VCaP (cell line): ENCODE data around the gene HES1.
"Not testable (repeated sequence)": the region's sequence is repeated elsewhere in the genome, so short reads cannot be mapped to it uniquely, and the experiment has no call there.

Experiments used
- H3K27ac ChIP-seq: fragments of 450-650 bp; 2 replicates; pipeline ENCODE4 v1.5.1; 2017
- TF ChIP-seq, protein P1 (sequence below): fragments of 450-650 bp; conservative IDR thresholded peaks from 2 replicates; pipeline ENCODE4 v1.5.1; 2017; ENCODE audit warnings: mild to moderate bottlenecking, moderate library complexity

Gene HES1, protein sequence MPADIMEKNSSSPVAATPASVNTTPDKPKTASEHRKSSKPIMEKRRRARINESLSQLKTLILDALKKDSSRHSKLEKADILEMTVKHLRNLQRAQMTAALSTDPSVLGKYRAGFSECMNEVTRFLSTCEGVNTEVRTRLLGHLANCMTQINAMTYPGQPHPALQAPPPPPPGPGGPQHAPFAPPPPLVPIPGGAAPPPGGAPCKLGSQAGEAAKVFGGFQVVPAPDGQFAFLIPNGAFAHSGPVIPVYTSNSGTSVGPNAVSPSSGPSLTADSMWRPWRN

DNA sequence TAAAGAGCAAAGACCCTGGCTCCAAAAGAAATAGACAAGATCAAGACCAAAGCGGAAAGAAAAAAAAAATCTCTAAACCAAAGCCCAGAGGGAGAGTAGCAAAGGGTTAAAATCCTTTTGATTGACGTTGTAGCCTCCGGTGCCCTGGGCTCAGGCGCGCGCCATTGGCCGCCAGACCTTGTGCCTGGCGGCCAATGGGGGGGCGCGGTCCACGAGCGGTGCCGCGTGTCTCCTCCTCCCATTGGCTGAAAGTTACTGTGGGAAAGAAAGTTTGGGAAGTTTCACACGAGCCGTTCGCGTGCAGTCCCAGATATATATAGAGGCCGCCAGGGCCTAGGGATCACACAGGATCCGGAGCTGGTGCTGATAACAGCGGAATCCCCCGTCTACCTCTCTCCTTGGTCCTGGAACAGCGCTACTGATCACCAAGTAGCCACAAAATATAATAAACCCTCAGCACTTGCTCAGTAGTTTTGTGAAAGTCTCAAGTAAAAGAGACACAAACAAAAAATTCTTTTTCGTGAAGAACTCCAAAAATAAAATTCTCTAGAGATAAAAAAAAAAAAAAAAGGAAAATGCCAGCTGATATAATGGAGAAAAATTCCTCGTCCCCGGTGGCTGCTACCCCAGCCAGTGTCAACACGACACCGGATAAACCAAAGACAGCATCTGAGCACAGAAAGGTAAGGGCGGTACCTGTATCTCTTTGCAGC, at the start of gene HES1:
Gene HES1 (plus strand): TSS at position 343 of the 713 bp plus-strand sequence. CDS start 233 bp downstream, at position 576.
- TF ChIP-seq, protein P1, sequence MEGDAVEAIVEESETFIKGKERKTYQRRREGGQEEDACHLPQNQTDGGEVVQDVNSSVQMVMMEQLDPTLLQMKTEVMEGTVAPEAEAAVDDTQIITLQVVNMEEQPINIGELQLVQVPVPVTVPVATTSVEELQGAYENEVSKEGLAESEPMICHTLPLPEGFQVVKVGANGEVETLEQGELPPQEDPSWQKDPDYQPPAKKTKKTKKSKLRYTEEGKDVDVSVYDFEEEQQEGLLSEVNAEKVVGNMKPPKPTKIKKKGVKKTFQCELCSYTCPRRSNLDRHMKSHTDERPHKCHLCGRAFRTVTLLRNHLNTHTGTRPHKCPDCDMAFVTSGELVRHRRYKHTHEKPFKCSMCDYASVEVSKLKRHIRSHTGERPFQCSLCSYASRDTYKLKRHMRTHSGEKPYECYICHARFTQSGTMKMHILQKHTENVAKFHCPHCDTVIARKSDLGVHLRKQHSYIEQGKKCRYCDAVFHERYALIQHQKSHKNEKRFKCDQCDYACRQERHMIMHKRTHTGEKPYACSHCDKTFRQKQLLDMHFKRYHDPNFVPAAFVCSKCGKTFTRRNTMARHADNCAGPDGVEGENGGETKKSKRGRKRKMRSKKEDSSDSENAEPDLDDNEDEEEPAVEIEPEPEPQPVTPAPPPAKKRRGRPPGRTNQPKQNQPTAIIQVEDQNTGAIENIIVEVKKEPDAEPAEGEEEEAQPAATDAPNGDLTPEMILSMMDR = no peak
- peak within 1 kb of the TSS; percentile 98 for H3K27ac ChIP-seq

DNA sequence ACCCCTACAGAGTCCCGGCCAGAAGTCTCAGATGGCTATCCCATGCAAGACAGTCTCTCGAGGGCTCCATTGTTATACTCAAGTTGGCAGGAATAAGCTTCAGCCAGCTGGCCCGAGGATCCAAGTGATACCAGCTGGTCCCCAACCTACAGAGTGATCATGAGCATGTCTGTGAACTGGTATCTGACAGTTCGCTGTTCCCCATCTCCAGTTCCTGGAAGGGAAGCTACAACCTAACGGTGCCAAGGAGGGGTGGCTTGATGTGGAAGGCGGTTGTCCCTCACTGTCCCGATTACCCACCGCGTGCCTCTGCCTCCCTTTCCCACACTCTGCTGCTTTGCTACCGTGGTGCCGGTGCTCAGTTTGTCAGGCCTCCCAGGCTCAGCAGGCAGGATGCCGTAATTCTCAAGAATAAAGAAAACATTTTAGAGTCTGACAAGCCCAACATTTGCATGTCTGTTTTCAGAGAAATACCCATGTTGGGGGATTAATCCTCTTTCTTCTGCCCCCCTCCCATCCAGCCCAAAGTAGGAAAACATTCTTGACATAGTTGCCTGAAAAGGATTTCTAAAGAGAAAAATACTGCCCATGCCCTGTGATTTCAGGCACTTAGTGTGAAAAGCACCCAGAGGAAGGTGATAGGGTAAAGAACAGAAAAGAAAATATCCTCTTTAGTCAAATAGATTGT, 49.4 kb upstream of the HES1 start:
- TF ChIP-seq, protein P1 = no peak

DNA sequence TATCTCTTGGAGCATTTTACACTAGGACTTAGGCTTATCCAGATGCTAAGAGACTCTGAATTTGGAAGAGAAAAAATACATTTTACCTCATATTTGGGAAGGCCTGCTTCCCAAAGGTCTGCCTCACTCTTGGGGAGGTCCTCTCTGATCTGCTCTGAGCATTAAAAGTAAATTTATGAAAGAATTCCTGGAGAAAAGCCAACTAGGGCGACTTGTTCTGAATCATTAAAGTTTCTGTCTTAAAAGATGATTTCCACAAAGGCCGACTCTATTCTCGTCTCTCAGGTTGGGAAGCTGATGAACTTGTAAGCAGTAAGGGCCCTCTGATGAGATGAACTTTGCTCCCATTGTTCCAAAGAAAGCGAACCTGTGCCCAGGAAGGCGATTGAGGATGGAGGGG, 48.7 kb upstream of the HES1 start:
- H3K27ac ChIP-seq = no peak overlapping the region
- TF ChIP-seq, protein P1 = no peak

More for the DNA sequence above, 49.4 kb upstream of the HES1 start:
- H3K27ac ChIP-seq = no peak overlapping the region

DNA sequence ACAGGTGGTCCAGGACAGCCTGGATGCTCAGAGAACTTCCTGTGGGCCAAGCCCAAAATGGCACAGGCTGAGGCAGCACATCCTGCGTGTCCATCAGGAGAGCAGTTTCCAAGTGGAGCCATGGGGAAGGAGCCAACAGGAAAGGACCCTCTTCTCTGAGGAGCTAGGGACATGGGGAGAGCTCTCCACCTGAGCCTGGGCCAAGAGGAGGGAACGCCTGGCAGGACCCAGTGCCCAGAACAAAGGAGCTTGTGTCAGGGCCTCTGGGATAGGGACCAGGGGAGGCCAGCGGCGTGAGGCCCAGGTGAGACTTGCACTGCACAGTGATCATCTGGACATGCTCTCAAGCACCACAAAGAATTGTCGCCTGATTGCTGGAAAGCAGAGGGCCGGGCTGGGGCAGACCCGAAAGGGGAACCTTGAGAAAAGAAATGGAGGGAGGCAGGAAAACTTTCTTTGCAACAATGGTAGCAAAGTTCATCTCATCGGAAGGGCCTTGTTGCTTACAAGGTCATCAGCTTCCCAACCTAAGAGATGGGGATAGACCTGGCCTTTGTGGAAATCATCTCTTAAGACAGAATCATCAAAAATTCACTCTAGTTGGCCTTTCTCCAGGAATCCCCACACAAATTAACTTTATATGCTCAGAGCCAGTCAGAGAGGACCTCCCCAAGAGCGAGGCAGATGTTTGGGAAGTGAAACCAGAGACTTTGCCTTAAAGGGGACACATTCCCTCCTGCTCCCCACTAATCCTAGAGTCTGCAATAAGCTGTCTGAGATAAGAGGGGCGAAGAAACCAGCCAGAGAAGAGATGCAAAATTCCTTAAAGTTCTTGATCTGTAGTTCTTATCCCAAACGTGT, 47.7 kb upstream of the HES1 start:
- no peak overlapping the region for H3K27ac ChIP-seq

DNA sequence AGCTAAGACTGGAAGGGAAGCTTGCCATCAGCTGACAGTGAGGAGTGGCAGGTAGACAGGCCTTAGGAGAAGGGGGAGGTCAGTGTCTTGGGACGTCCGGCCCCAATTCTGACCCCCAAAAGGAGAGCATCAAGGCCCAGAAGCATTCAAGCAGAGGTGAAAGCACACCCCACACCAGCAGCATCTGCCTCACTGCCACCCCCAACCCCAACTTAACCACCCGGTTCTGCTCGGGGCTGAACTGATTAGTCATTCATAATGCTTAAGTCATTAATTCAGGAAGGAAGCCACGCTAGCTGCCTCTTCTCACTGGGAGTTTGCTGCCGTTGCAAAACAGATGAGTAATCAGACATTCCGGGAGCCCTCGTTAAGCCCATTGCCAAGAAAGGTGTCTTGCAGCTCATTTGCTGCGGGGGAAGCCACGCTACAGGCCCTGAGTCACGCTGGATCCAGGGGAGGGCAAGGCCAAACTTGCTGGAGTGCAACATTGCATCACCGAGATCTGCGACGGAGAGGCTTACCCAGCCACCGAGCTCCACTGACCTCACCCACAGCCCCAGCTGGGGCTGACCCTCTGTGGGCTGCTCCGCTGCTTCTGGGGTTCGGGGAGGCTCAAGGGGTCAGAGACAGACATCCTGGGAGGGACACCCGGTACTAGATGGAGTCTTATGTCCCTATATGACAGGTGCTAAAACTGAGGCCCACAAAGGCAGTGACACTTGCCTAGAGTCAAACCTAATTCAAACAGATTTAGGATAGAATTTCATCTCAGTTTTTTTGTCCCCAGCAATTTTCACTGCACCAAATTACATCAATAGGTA, 46.4 kb upstream of the HES1 start:
- H3K27ac ChIP-seq = no peak overlapping the region
- TF ChIP-seq, protein P1 = no peak

More for the DNA sequence above, 47.7 kb upstream of the HES1 start:
- TF ChIP-seq, protein P1 = no peak

DNA sequence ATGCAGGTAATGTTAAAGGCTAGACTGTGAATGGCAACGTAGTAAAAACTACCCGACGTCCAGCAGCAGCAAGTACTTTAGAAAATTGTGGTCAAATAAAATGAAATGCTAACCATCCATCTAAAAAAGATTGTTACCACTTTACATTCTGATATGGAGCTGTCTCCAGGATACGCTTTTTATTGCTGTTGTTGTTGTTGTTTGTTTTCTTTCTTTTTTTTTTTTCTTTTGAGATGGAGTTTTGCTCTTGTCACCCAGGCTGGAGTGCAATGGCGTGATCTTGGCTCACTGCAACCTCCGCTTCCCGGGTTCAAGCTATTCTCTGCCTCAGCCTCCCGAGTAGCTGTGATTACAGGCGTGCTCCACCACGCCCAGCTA, 45.8 kb upstream of the HES1 start:
- H3K27ac ChIP-seq = not testable (repeated sequence)

DNA sequence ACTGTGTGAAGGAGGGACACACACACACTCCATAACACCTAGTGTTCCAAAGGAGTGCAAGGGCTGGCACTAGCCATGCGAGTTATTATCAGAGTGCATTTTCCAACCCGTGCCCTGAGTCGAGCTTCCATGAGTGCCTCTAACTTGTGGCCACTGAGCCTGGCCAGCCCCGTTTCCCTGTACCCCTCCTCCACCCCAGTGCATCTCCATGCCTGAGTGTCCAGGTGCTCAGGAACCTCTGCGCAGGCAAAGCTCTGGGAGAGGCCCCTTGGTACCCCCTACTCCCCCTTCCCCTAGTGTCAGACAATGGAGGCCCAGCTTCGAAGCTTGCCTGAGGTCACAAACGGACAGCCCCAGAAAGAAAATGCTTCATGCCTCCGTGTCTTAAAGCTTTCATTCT, 45.2 kb upstream of the HES1 start:
- H3K27ac ChIP-seq = no peak overlapping the region
- TF ChIP-seq, protein P1 = no peak
